GM18498 (cell line): ENCODE data around the gene EDEM2.
A peak's percentile ranks its signal among the peaks of the same experiment; 100 is the strongest.
"Not testable (repeated sequence)": the region's sequence is repeated elsewhere in the genome, so short reads cannot be mapped to it uniquely, and the experiment has no call there.

Experiments used
- ATAC-seq: cut with Tn5 transposase; IDR thresholded peaks from one replicate; pipeline ENCODE4 v1.9.1; 2021; ENCODE audit warnings: mild to moderate bottlenecking, moderate library complexity; ENCODE audit not compliant: unreplicated experiment

The EDEM2 gene, protein sequence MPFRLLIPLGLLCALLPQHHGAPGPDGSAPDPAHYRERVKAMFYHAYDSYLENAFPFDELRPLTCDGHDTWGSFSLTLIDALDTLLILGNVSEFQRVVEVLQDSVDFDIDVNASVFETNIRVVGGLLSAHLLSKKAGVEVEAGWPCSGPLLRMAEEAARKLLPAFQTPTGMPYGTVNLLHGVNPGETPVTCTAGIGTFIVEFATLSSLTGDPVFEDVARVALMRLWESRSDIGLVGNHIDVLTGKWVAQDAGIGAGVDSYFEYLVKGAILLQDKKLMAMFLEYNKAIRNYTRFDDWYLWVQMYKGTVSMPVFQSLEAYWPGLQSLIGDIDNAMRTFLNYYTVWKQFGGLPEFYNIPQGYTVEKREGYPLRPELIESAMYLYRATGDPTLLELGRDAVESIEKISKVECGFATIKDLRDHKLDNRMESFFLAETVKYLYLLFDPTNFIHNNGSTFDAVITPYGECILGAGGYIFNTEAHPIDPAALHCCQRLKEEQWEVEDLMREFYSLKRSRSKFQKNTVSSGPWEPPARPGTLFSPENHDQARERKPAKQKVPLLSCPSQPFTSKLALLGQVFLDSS

DNA sequence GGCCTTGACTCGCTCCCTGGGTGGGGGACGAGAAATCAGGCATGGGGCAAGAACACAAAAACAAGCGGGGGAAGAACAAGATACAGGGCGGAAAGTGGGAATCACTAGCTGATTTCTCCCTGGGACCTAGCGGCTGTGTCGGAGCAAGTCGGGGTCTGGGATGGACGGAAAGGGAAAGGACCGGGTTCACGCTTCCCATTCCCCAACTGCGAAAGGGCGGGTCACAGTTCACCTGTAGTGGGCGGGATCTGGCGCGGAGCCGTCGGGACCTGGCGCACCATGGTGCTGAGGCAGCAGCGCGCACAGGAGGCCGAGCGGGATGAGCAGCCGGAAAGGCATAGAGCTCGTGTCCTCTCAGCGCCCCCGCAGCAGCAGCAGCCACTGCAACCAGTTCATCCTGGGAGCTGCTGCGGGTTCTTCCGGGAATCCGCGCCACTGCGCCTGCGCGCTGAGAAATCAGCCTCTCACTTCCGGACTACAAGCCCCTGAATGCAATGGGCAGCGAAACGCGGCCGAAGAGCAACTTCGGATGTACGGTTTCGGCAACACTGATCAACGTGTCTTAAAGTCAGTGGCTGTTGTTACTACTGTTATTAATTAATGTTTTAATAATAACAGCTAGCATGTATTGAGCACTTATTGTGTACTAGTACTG is at the start of gene EDEM2:
TSS of gene EDEM2 (minus strand) at position 417 of the 655 bp plus-strand sequence. CDS start at position 339, 78 bp downstream.
- peak; percentile 84 for ATAC-seq

DNA sequence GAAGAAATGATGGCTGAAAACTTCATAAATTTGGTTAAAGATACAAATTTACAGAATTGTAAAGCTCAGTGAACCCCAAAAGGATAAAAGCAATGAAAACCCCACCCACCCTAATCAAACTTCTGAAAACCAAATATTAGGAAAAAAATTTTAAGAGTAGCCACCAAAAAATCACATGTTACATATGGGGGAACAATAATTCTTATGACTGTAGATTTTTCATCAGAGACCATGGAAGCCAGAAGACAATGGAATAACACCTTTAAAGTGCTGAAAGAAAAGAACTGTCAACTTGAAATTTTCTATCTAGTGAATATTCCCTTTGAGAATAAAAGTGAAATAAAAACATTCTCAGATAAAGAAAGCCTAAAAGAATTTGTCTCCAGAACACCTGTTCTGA is 49.2 kb upstream of the EDEM2 start:
- ATAC-seq = no peak

DNA sequence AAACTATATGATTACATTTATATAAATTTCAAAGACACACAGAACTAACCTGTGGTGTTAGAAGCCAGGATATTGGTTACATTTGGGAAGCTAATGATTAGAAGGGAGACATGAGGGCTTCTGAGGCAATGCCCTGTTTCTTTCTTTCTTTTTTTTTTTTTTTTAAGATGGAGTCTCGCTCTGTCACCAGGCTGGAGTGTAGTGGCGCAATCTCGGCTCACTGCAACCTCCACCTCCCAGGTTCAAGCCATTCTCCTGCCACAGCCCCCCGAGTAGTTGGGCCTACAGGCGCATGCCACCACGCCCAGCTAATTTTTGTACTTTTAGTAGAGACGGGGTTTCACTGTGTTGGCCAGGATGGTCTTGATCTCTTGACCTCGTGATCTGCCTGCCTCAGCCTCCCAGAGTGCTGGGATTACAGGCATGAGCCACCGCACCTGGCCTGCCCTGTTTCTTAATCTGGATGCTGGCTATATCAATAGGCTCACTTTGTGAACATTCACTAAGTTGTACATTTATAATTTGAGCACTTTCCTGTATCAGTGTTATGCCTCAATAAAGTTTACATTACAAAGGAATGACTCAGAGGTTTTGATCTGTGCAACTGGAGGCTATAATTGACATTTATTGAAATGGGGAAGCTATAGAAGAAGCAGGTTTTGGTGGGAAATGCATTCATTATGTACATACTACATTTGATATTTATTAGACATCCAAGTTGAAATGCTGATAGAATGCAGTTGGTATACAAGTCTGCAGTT is 46.1 kb upstream of the EDEM2 start:
- not testable (repeated sequence) for ATAC-seq

DNA sequence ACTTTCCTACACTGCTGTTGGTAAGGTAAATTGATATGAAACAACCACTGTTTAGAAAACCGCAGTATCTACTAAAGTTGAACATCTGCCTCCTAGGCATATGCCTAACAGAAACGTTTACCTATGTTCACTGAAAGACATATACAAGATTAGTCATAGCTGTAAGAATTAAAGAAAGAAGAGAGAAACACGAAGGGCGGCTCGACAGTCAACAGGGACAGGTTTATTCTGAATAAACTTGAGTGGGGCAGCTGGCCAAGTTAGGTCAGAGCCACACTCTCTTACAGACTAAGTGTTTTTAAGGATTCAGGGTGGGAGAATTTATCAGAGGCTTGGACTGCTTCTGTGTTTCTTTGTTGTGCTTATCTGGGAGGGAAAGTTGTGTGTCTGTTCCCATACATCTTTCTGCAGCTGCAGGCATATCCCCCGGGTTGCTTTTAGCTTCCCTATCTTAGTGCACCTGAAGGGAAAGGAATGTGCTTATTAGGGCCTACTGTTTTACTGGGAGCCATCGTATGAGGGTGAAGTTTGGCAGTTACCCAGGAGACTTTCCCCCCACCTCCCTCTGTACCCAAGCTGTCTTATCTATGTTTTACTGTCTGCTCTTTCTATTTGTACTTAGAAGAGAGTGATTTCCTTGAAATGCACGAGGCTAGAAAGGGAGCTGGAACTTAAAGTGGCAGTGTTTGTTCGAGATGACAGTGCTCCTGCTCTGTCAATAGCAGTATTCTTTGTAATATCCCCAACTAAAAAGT is 45.2 kb upstream of the EDEM2 start:
- ATAC-seq = no peak

DNA sequence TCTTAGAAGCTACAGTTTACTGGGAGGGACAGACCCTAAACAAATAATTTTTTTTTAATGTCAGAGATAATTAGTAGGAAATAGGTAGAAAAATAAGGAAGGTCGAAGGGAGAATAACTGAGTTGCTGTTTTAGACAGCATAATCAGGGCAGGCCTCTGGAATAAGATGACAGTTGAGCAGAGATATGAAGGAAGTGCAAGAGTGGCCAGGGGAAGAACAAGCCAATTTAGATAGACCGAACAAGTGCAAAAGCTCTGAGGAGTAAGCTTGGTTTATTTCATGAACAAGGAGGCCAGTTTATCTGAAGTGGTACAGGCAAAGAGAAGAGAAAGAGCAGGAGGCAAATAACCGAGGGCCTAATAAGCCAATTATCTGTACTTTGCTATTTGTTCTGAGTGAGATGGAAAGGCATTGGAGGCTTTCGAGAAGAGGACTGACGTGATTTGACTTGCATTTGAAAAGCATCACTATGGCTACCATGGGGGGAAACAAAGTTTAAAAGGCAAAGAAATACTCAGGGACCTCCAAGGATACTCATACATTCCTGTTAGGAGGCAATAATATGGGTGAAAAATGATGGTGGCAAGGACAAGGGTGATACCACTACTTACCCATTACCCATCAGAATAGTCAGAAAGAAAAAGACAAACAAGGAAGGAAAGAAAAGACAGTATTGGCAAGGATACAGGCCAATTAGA is 44.4 kb upstream of the EDEM2 start:
- no peak for ATAC-seq

DNA sequence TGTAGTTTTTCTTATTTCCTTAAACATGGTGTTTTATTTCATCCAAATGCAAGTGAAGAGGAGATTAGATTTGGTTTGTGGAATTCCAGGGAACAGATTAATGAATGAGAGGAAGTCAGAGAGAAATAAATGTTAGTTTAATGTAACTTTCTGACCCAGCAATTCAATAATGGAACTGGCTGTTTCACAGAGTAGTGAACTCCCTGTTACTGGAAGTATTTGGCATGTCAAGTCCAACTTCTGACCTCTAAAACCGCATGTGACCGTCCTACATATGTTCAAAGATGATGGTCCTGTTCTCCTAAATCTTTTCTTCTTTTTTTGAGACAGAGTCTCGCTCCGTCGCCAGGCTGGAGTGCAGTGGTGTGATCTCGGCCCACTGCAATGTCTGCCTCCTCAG is 43.4 kb upstream of the EDEM2 start:
- ATAC-seq = no peak

DNA sequence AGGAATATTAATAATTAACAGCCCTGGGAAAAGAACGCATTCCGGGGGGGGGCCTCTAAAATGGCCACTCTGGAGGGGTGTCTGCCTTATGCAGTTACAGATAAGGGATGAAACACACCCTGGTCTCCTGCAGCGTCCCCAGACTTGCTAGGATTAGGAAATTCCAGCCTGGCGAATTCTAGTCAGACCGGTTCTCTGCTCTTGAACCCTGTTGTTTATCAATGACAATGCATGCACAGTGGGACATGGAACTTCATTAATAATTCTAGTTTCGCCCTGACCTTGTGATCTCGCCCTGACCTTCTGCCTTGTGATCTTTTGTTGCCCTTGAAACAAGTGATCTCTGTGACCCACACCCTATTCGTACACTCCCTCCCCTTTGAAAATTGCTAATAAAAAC is 42.1 kb upstream of the EDEM2 start:
- ATAC-seq = not testable (repeated sequence)

DNA sequence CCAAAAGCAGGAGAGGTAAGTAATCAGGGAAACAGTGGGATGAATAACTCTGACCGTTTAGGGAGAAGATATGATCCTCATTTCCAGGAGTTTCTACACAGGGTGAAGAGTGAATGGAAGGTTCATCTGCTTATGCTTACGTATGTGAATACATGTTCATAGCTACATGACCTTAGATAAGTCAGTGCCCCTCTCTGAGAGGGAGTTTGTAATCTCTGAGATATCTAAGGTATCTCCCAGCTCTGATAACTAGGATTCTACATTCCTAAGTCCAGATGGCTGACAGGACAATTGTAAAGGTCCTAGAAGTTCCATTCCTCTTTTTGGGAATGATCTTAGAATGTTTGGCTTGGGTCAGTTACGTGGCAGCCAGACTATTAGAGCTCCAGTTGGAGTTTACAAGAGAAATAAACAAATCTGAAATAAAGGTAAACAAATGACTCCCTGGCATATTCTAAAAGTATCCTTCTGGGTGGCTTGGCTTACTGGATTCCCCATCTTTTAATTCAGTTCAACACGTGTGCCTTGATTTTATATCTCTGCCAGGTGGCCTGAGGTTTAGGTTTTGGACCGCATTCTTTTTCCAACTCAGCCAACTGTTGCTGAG is 40.6 kb upstream of the EDEM2 start:
- no peak for ATAC-seq

DNA sequence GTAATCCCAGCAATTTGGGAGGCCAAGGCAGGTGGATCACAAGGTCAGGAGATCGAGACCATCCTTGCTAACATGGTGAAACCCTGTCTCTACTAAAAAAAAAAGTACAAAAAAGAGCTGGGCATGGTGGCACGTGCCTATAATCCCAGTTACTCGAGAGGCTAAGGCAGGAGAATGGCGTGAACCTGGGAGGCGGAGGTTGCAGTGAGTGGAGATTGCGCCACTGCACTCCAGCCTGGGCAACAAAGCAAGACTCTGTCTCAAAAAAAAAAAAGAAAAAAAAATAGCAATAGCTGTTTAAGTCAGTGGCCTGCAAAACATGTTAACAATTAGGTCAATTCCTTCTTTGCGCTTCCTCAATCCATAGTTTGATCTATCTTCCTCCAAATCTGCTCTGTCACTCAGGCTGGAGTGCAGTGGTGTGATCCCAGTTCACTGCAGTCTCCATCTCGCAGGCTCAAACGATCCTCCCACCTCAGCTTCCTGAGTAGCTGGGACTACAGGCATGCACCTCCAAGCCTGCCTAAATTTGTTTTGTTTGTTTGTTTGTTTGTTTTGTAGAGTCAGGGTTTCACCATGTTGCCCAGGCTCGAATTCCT is 39.7 kb upstream of the EDEM2 start:
- ATAC-seq = not testable (repeated sequence)

DNA sequence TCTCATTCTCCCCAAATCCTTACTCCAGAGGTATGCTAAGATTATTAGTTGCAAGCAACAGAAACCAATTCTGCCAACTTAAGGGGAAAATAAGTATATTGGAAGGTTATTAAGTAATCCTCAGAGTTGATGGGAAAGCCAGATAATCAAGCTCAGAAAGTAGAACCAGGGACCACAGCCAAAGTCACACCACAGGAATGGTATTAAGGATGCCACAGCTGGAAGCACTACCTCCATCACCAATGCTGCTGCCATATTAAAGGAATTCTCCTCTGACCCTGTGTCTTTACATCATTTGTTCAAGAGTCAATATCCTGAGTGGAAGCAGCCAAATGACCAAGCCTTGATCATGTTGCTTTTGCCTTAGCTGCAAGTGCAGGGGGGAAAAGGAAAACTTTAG is 34.6 kb upstream of the EDEM2 start:
- ATAC-seq = no peak

DNA sequence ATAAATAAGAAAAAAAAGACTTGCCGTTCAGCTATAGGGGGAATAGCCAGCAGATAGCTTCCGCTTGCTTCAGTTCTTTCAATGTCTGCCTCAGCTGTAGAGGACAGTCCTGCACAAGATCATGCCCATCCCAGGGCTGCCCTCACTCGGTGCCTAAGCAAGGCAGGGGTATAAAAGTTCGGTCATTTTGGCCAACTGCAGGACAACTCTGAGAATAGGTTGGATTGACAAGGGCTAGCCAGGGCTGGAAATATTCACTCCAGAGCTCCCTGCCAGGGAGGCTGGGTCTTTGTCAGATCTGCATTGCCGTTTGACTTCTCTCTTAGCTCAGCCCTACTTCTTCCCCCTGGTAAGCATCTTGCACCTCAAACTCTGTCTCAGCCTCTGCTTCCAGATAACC is 33.1 kb upstream of the EDEM2 start:
- ATAC-seq = no peak

DNA sequence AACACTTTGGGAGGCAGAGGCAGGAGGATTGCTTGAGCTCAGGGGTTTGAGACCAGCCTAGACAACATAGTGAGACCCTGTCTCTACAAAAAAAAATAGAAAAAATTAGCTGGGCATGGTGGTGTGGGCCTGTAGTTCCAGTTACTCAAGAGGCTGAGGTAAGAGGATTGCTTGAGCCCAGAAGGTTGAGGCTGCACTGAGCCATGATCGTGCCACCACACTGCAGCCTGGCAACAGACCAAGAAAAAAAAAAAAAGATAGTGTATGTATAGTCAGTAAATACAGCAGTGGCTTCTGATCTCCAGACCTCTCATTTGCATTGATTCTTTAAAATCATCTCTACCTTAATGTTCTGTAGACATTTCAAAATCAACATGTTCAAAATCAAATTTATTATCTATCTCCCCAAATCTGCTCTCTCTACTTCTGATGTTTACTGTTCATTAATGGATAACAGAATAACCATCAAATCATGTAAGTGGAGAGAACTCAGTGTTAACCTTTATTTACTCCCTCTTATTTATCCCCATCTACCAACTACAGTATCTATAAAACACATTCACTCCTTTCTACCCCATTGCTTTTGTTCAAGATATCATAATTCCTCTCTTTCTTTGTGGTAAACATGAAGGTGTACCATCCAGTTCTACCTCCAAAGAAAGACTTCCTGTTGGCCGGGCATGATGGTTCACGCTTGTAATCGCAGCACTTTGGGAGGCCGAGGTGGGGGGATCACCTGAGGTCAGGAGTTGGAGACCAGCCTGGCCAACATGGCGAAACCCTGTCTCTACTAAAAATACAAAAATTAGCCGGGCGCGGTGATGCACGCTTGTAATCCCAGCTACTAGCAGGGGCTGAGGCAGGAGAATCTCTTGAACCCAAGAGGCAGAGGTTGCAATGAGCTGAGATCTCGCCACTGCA is 32.4 kb upstream of the EDEM2 start:
- no peak for ATAC-seq

DNA sequence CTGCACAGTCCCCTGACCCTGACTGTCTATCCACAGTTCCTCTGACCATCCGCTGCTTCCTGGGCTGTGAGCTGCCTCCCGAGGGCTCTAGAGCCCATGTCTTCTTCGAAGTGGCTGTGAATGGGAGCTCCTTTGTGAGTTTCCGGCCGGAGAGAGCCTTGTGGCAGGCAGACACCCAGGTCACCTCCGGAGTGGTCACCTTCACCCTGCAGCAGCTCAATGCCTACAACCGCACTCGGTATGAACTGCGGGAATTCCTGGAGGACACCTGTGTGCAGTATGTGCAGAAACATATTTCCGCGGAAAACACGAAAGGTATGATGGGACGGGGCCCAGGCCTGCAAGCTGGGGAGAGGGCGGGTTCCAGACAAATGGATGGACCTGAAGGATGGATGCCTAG is 29.0 kb upstream of the EDEM2 start:
- no peak for ATAC-seq

DNA sequence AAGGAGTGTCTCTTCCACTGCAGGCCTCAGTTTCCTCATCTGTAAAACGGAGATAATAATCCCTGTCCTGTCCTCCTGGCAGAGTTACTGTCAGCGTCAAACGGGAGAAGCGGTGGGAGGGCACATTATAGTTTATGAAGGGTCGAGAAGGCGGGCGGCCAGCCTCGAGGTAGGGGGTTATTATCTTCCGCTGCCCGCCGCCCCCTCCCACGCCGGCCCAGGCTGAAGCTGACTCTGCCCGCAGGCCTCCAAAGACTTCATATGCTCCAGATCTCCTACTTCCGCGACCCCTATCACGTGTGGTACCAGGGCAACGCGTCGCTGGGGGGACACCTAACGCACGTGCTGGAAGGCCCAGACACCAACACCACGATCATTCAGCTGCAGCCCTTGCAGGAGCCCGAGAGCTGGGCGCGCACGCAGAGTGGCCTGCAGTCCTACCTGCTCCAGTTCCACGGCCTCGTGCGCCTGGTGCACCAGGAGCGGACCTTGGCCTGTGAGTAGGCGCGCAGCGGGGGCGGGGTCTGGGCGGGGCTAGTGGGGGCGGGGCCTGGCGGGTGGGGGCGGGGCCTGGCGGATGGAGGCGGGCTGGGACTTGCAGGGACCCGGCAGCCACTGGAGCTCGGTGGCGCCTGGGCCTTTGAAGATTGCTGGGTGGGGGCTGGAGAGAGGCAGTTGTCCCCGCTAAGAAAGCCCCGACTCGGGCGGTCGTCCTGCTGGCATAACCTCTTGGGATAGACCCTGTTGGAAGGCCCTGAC is 27.5 kb upstream of the EDEM2 start:
- no peak for ATAC-seq

DNA sequence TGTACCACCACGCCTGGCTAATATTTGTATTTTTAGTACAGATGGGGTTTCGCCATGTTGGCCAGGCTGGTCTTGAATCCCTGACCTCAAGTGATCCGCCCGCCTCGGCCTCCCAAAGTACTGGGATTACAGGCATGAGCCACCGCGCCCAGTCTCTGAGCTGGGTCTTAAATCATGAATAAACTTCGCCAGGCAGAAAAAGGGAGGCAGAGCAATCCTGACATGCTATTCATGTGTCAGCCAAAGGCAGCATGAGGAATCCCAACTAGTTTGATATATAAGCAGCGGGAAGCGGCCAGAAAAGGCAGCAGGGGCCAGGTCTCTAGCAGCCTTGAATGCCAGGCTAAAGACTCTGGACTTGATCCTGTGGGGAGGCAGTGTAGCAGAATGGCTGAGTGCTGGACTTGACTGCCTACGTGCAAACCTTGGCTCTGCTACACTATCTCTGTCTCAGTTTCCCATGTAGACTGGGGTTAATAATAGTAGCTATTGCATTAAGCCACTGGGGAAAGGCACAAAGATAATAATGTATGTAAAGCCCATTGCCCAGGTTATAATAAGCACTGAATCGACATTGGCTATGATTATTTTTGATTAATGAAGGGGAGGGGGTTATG is 26.5 kb upstream of the EDEM2 start:
- ATAC-seq = no peak

DNA sequence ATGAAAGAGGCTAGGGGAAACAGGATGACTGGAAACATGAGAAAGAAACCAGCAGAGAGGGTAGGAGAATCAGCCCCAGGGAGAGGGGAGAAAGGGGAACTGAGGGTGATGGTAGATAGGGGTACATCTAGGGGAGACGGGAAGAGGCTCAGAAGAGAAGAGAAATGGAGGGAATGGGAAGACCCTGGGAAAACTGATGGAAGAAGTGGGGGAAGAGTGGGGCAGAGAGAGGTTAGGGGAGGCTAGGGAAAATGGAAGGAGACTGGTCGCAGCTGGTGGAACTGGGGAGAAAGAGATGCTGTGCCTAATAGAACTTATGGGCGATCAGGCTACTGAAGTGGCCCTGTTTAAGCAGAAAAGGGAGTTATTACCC is 25.3 kb upstream of the EDEM2 start:
- ATAC-seq = no peak
